Loucy (cell line): ENCODE measurements around the gene NECTIN2.

Experiments used
- CTCF ChIP-seq: fragments of 200-600 bp; sonication (generic); conservative IDR thresholded peaks from 2 replicates; pipeline ENCODE4 v1.5.1; 2014; ENCODE audit warnings: mild to moderate bottlenecking, antibody characterized with exemption, low read length
- EZH2phosphoT487 ChIP-seq: fragments of 200-600 bp; IDR thresholded peaks from 2 replicates; pipeline ENCODE4 v1.6.1; 2018; ENCODE audit warnings: antibody characterized with exemption, mild to moderate bottlenecking, moderate library complexity, borderline replicate concordance

GRCh38 chr19:44819246-44819832, 26.8 kb upstream of the NECTIN2 start:
- TF ChIP-seq CTCF: no peak
- TF ChIP-seq EZH2phosphoT487: no peak
